Non-pigmented ciliary epithelial cell (primary cell): Measurements from ENCODE around the gene MAP2K6.

ENCODE experiments used
- DNase-seq: peaks from one replicate; pipeline ENCODE4 v3.0.0-alpha.2; 2010; ENCODE audit warnings: low read depth

The MAP2K6 gene

DNA sequence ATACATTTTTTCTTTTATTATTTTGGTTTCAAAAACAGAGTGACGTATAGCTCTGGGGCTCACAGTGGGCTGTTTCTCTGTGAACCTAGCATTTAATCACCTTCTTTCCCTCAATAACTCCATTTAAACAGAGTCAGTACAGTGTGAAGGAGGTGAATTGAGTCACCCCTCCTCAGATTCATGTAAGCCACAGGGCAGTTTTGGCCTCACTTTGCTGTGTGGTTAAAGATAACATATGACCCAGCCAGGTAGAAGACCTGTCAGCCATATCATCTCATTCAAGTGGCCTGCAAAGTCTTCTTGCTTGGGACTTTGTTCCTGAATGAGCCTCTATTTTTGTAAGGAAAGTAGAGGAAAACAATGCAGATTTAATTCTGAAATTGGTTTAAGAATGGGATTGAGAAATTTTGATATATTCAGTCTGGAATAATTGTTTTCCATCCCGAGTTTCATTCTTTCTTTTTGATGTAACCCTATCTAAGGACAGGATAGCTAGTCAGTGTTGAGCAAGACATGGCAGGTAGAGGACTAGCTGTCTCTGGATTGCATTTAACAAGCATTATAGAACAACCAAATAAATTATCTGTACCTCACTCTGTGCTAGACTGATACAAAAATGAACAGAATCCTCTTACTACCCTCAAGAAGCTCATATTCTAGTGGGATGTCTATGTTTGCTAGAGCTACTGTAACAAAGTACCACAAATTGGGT lies 13.1 kb downstream of the MAP2K6 start:
- no peak for DNase-seq

GRCh38 chr17:69428252-69428980 lies 13.9 kb downstream of the MAP2K6 start:
- no peak for DNase-seq

DNA sequence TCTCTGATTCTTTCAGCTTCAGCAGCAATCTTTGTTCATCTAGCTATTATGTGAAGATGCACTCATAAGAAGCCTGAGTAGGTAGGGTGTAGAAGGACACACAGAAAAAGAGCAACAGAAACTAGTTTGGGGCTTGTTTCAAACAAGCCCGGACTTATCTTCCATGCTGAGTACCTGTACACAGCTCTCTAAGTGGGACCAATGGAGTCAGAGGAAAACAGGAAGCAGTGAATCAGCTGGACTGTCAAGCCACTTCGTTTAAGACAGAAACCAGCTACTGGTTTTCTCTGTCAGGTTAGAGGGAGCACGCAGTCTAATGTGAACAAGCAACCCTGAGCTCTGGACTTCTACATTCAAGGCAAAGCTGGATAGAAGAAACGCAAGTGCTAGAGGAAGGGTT lies 16.0 kb downstream of the MAP2K6 start:
- no peak for DNase-seq

DNA sequence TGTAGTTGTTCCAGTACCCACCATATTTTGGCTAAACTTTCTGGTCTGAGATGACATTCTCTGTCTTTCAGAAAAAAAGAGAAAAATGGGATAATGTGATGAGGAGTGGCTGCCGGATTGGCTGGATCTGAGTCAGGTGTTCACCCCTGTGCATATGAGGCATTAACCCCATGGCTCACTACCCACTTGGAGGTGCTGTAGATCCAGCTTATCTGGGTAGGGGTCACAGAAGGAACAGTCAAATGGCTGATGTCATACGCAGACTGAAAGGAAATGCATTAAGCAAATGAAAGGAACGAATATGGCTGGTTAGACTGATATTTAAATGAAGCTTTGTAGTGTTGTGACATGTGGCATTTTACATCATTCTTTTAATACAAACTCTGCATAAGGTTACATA lies 17.3 kb downstream of the MAP2K6 start:
- DNase-seq = no peak

DNA sequence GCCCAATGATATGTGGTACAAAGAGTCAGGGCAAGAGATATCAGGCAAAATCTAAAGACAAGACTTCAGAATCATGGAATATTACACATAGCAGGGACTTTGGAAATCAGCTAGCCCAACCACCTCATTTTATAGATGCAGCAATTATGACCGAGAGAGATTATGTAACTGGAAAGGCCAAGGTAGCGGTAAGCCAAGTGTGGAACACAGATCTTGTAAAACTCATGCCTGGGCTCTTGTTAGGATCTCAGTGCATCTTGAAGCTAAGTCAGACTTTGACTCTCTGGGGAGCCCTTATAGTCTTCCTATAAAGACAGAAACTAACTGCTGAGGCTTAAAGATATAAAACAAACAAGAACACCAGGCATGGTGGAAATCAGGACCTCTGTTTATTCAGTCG lies 18.6 kb downstream of the MAP2K6 start:
- no peak for DNase-seq

DNA sequence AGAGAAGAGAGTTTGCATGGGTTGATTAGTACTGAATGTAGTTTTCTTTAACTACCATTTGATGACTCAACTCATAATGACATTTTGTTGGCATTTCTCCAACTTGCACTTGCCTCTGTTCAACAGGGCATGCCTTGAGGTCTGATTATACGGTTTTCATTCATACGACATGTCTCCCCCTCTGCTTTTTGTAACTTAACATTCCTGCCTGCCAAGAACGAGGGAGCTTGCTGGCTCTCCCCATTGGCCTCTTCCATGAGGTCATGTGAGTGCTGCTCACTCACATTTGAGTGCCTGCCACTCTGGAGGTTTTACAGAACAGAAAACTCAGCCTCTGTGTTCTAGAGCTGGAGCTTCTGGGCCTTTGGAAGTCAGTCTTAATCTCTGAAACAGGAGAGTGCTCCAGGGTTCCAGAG lies 19.7 kb downstream of the MAP2K6 start:
- DNase-seq = no peak

- DNase-seq = no peak
Measured at GRCh38 chr17:69435971-69436696, 21.6 kb downstream of the MAP2K6 start.

- no peak for DNase-seq
Measured at GRCh38 chr17:69437475-69437874, 23.0 kb downstream of the MAP2K6 start.

GRCh38 chr17:69438776-69439175 lies 24.3 kb downstream of the MAP2K6 start:
- DNase-seq = no peak

DNA sequence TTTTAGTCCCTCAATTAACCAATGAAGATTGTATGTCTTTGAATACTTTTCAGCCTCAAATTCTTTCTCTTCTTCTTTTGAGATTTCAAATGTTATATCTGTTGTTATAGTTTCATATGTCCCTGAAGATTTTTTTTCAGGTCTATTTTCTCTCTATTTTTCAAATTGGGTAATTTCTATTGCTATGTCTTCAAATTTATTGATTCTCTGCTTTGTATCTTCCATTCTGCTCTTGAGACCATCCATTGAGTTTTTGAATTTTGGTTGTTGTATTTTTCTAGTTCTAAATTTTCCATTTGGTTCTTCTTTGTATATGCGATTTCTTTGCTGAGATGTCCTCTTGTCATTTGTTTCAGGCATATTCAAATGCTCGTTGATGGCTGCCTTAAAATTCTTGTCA lies 26.7 kb downstream of the MAP2K6 start:
- no peak for DNase-seq

DNA sequence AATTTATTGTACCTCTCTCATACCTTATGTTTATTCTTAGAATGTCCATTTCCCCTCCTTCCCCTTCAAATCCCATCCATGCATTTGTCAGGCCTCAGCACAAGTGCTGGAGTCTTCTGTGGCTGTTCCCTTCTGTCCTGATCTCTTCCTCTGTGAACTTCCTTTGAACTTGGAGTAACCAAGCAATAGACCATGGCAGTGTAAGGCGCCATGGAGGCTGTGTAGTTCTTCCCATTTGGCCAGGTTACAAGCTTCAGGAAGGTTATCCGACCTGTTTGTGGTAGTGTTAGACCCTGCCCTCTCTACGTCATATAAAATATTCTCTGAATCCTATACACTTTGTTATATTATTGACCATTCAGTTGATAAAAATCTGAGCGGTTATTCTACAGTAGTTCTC lies 28.6 kb downstream of the MAP2K6 start:
- DNase-seq = no peak

GRCh38 chr17:69444023-69444422 lies 29.5 kb downstream of the MAP2K6 start:
- no peak for DNase-seq

- DNase-seq = no peak
Measured at GRCh38 chr17:69445132-69445531, 30.6 kb downstream of the MAP2K6 start.

GRCh38 chr17:69447726-69448125 lies 33.2 kb downstream of the MAP2K6 start:
- no peak for DNase-seq

DNA sequence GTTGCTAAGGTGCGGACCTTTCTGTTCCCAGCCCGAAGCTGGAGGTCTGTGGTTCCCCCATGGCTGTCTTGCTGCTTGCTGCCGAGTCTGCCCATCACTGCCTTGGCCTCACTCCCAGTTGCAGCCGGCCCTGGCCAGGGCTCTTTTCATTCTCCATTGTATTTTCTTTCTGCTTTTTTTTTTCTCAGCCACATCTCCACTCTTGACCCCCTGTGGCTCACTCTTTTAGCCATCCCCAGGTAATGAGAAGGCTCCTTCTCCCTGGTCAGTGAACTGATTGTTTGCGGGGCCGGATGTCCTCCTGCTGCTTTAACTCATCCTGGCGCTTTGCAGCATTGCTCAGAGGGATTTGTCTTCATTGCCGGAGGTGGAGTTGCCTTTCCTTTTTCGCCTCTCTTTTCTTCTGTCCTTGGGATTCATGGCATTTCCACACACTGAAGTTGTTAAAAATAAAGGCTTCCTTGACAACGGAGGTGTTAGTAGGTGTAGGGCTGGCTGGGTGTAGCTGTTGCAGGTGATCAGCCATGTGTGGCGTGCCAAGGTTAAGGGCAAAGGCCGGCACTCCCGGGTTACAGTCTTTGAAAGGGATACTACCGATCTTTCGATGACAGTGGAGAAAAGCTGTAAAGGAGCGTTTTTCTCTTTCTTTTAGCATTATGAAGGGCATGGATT lies 34.1 kb downstream of the MAP2K6 start:
- DNase-seq = no peak

DNA sequence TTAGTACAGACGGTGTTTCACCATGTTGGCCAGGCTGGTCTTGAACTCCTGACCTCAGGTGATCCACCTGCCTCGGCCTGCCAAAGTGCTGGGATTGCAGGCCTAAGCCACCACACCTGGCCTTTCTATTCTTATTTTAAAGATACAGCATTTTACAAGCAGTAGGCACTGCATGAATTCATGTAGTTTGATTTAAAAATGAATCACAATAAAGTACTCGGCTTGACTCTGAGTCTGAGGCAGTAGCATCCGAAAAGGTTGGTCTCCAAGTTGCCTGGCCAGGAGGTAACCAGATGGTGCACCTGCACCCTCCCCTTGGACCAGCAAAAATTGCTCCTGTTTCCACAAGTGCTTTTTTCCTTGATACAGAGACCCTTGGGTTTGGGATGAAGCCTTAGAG lies 35.6 kb downstream of the MAP2K6 start:
- no peak for DNase-seq

DNA sequence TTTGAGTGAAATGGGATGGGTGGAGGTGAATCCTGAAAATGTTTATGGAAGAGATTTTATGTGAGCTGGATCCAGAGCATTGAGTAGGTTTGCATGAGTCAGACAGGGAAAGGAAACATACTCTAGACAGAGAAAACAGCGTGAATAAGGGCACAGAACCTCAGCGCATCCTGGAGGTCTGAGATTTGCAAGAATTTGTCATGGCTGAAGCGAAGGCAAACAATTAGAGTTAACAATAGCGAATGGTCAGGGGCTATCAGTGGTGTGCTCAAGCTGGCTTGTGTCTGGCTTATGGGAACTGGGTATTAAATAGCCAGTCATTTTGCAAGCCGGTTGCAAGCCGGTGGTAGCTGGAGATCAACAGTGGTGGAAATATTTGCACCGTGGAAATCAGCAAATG lies 36.4 kb downstream of the MAP2K6 start:
- peak; percentile 24 for DNase-seq

DNA sequence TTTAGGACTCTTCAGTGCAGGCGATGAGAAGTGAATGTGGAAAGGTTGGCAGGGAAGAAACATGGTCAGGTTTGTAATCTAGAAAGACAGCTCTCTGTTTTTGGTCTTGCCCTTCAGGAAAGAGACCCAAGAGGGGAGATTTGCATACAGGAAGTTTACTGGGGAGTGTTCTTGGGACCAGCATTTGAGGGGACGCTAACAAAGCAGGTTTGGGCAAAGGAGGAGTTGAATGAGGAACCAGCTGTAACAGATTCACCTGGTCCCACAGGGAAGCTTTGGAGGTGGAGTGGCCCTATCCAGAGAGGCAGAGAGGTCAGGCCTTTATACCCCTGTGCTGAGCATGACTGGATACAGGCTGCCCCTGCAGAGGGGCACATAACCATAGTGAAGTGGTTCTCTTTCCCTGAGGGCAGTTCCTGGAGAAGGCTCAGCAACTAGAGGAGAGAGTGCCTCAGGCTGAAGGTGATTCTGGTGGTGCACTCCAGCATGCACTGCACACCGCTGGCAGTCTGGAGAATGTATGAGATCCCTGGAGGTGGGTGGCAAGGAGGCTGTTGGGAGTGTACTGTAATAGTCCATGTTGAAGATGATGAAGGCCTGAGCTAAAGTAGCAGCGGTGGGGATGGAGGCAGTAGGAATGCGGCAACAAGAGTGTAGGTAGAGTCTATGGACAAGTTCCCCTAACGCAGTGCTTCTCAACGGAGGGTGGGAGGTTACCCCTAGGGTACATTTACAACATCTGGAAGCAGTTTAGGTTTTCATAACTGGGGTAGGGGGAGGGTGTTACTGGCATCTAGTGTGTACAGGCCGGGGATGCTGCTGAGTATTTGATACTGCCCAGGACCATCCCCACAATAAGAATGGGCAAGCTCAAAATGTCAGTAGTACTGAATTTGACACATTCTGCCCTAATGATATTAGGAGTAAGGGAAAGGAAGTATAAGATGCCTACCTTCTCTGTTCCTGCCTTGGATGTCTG lies 37.2 kb downstream of the MAP2K6 start:
- no peak for DNase-seq

GRCh38 chr17:69452664-69453260 lies 38.3 kb downstream of the MAP2K6 start:
- DNase-seq = no peak

DNA sequence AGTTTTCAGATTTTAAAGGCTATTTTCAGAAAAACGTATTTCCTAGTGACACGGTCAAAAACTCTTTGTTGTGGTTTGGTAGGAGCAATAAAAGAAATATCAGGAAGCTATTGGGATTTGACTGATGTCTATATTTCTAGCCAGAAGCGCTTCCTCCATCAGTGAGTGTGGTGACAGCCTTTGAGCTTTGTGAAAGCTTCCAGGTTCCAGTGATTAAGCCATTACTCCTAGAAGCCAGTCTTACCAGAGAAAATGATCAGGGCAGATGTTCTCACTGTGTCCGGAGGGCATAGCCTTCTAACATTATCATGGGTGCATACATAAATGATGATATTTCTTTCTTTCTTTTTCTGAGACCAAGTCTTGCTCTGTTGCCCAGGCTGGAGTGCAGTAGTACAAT lies 39.6 kb downstream of the MAP2K6 start:
- DNase-seq = no peak

DNA sequence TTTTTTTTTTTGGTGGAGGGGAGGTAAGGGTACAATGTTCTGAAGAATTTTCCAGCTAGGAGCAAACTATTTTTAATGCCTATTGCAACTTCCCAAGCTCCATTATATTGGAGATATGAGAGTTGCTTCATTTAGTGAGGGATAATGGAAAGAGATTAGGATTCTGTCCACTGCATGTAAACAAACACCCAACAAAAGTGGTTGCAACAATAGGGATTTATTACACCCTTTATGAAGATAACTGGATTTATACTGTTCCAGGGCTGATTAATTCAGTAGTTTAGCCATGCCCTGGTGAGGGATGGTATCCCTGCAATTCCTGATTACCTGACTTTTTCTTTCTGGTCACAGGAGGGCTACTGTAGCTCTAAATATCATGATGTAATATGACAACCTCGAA lies 40.5 kb downstream of the MAP2K6 start:
- no peak for DNase-seq
